ENCODE data around the gene AICDA. TPM values are rescaled to one million over a fixed set of nuclear protein-coding genes. Genes with fewer than 3 reads are reported as not detected.
A peak's percentile ranks its signal among the peaks of the same experiment; 100 is the strongest.

The AICDA gene
- polyA plus RNA-seq, 1 donor (not counting 4 experiments of a cell fraction or from before 2014, with no cell fraction given), result not detected

- Histone ChIP-seq H3K4me2 (ENCODE audit: control insufficient read depth, extremely low read depth, insufficient read depth, low read depth, low read length) (no peak overlapping the region), H3K9ac (ENCODE audit: control insufficient read depth, extremely low read depth, insufficient read depth, low read length) (no peak overlapping the region), H4K20me1 (ENCODE audit: control insufficient read depth, extremely low read depth, insufficient read depth, low read length) (no peaks in the 10 kb centered on the region), H3K9me1 (ENCODE audit: control insufficient read depth, extremely low read depth, insufficient read depth, low read length) (no peaks in the 10 kb centered on the region), H3K4me3 (ENCODE audit: control insufficient read depth in 2 of 3, extremely low read depth in 1 of 3, insufficient read depth in 2 of 3, low read depth in 1 of 3, low read length in 3 of 3) (no peak overlapping the region), H3K9me3 (ENCODE audit: control insufficient read depth, low read depth, low read length) (no peaks in the 10 kb centered on the region), H2AFZ (ENCODE audit: control insufficient read depth, low read length) (no peak overlapping the region), H3K36me3 (ENCODE audit: control insufficient read depth in 2 of 2, extremely low read depth in 1 of 2, insufficient read depth in 2 of 2, low read length in 2 of 2) (peaks cover 19 to 27% of the 10 kb centered on the region in 2 experiments), H3K27ac (ENCODE audit: control insufficient read depth, insufficient read depth, low read length) (no peak overlapping the region), H3K27me3 (ENCODE audit: control insufficient read depth, extremely low read depth, insufficient read depth, low read length) (no peaks in the 10 kb centered on the region), H3K79me2 (ENCODE audit: control insufficient read depth, insufficient read depth, low read length) (no peaks in the 10 kb centered on the region), H3K4me1 (ENCODE audit: control insufficient read depth, extremely low read depth, insufficient read depth, low read length) (peaks cover 5% of the 10 kb centered on the region)
- dilution Hi-C loops (cut with MboI; ENCODE audit: extremely low pct_ligation_motif_present, low sequenced_read_pairs), result no loop called here
- DNase-seq (ENCODE audit: low read depth, low spot score) (no peak), FAIRE-seq (no peak)
- TF ChIP-seq CTCF (optimal IDR thresholded peaks at IDR 0.05 in 1 of 3, IDR thresholded peaks at IDR 0.05 in 1 of 3, conservative IDR thresholded peaks at IDR 0.05 in 1 of 3; ENCODE audit: extremely low read depth in 1 of 3, insufficient read depth in 2 of 3, low read length in 3 of 3) (no peak), EZH2 (IDR thresholded peaks at IDR 0.05; ENCODE audit: low read length) (no peak)
Measured at GRCh38 chr12:8647968-8648367, 35.3 kb upstream of the AICDA start.

GRCh38 chr12:8644345-8645248 is 31.9 kb upstream of the AICDA start:
- Histone ChIP-seq H3K27me3 (ENCODE audit: control insufficient read depth, extremely low read depth, insufficient read depth, low read length) (no peaks in the 10 kb centered on the region), H3K9me3 (ENCODE audit: control insufficient read depth, low read depth, low read length) (no peaks in the 10 kb centered on the region), H3K79me2 (ENCODE audit: control insufficient read depth, insufficient read depth, low read length) (no peaks in the 10 kb centered on the region), H3K36me3 (ENCODE audit: control insufficient read depth in 2 of 2, extremely low read depth in 1 of 2, insufficient read depth in 2 of 2, low read length in 2 of 2) (peaks cover 12 to 20% of the 10 kb centered on the region in 2 experiments), H3K9ac (ENCODE audit: control insufficient read depth, extremely low read depth, insufficient read depth, low read length) (no peak overlapping the region), H3K4me1 (ENCODE audit: control insufficient read depth, extremely low read depth, insufficient read depth, low read length) (peaks cover 5% of the 10 kb centered on the region), H2AFZ (ENCODE audit: control insufficient read depth, low read length) (no peak overlapping the region), H3K4me3 (ENCODE audit: control insufficient read depth in 2 of 3, extremely low read depth in 1 of 3, insufficient read depth in 2 of 3, low read depth in 1 of 3, low read length in 3 of 3) (no peak overlapping the region), H3K4me2 (ENCODE audit: control insufficient read depth, extremely low read depth, insufficient read depth, low read depth, low read length) (no peak overlapping the region), H3K27ac (ENCODE audit: control insufficient read depth, insufficient read depth, low read length) (no peak overlapping the region), H3K9me1 (ENCODE audit: control insufficient read depth, extremely low read depth, insufficient read depth, low read length) (no peaks in the 10 kb centered on the region), H4K20me1 (ENCODE audit: control insufficient read depth, extremely low read depth, insufficient read depth, low read length) (no peaks in the 10 kb centered on the region)
- dilution Hi-C loops (cut with MboI; ENCODE audit: extremely low pct_ligation_motif_present, low sequenced_read_pairs), result no loop called here
- FAIRE-seq (peak; percentile 66), DNase-seq (ENCODE audit: low read depth, low spot score) (no peak)
- TF ChIP-seq EZH2 (IDR thresholded peaks at IDR 0.05; ENCODE audit: low read length) (no peak), CTCF (optimal IDR thresholded peaks at IDR 0.05 in 1 of 3, IDR thresholded peaks at IDR 0.05 in 1 of 3, conservative IDR thresholded peaks at IDR 0.05 in 1 of 3; ENCODE audit: extremely low read depth in 1 of 3, insufficient read depth in 2 of 3, low read length in 3 of 3) (no peak)

Measured in keratinocyte (primary cell).